HG02610 (cell line): ENCODE data around the gene GALNT14.

Experiments
- ATAC-seq: cut with Tn5 transposase; IDR thresholded peaks from one replicate; pipeline ENCODE4 v1.9.1; 2021; ENCODE audit warnings: mild to moderate bottlenecking, moderate library complexity; ENCODE audit not compliant: unreplicated experiment

Gene GALNT14

GRCh38 chr2:31088504-31089195 is 49.6 kb downstream of the GALNT14 start:
- no peak for ATAC-seq

GRCh38 chr2:31087491-31087890 is 50.7 kb downstream of the GALNT14 start:
- no peak for ATAC-seq

DNA sequence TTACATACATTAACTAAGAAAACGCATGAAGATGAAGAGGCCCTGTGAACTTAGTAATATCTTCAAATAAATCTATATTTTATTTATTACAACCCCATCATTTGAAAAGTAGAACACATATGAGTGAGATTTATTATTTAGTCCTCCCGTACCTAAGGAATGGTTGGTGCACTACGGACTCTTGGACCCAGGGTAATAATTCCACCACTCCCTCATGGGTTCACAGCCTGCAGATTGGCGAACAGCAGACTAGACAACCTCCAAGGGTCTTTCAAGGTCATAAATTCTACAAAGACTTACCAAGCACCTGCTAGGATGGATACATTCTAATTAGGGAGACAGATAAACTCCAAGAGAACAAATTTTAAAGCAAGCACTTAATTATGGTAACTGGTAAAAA is 51.6 kb downstream of the GALNT14 start:
- ATAC-seq, result no peak

- no peak for ATAC-seq
These were observed 54.8 kb downstream of the GALNT14 start for GRCh38 chr2:31083234-31083993.

- ATAC-seq, result no peak
These were observed 56.2 kb downstream of the GALNT14 start for GRCh38 chr2:31082002-31082401.

- no peak for ATAC-seq
These were observed 56.7 kb downstream of the GALNT14 start for GRCh38 chr2:31081492-31081891.

DNA sequence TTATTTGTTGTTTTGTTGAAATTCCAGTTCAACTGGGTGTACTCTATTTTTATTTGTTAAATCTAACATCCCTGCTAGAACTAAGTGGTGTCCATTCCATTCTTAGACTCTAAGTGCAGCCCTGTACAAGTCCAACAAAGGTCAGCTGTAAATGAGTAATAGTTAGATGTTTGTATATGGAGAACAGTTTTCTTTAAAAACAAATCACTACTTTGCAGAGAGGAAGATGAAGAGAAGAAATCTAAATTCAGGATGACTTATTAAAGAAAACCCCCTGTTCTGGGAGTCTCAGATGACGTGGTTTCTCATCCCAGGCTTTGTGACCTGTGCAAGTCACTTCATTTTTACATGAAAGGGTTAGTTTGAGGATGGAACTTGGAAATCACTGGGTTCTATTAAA is 57.9 kb downstream of the GALNT14 start:
- no peak for ATAC-seq

GRCh38 chr2:31079665-31080064 is 58.6 kb downstream of the GALNT14 start:
- no peak for ATAC-seq

GRCh38 chr2:31078579-31079105 is 59.6 kb downstream of the GALNT14 start:
- ATAC-seq, result no peak

DNA sequence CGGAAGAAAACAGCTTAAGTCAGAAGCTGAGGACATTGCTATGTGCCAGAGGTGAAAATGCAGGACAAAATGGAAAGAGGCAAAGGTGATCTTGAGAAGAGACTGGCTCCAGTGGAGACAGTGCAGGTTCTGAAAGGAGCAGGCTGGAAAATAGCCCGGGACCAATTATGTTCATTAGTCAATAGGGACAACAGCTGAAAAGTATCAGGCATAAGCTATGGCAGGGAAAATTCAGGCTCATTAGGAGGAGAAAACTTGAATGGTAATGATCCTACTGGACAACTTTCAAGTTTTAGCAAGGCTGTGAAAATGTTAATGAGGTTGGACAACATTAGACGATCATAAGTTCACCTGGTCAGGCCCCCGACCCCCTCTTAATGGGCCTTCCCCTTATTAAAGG is 60.2 kb downstream of the GALNT14 start:
- ATAC-seq, result no peak

DNA sequence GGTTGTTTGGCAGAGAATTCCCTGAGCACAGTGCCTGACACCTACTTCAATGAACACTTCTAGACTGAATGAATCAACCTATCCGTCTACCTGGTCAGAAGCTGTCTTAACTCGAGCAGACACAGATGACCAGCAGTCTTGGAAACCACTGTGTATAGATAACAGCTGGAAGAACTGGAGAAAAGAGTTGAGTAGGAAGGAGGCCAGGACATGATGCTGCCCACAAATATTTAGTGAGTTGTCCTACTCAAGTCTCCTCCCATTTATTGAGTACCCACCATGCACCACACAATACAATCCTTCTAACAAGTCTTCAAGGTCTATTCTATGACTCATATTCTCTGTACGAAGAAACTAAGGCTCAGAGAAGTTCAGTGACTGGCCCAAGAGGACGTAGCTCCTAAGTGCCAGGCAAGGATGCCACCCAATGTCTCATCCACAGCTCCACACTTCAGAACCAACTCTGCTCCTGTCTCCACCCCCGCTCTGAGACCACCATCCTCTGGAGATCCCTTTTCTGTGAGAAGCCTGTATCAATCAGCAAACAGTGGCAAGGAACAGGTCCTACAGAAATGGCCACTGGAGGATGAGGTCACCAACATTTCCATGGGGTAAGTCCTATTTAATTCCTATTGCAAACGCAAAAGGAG is 62.2 kb downstream of the GALNT14 start:
- no peak for ATAC-seq

DNA sequence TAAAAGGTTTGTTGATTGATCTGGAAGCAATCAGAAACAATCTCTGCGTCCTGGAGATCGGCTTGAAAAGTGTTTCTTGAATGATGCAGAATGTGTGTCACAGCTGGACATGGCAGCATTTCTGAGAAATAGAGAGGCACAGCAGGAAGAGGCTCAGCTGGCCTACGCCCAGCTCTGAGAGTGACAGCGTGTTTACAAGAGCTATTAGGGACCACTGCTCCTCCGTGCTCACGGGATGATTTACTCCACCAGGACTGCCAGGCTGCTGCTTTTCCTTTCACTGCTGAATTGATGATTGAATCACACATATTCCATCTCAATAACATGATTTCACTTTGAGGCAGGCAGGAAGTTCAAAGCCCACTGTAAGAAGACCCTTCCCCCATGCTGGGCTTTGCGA is 62.8 kb downstream of the GALNT14 start:
- ATAC-seq, result no peak

DNA sequence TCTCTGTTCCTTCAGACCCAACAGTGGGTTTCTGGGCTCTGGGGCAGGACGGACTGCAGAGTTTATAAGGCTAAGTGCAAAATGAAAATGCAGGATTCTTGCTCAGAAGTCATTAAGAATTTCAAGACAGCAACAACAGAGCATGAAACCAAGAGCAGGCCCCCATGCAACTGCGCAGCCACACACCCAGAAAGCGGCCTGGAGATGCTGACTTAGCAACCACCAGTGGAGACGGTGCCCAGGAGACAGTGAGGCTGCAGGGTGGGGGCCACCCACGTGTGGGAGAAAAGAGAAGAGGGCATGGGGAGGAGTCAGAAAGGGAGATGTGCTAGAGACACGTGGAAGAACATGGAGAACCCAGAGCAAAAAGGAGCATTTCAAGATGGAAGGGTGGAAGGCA is 66.5 kb downstream of the GALNT14 start:
- no peak for ATAC-seq

DNA sequence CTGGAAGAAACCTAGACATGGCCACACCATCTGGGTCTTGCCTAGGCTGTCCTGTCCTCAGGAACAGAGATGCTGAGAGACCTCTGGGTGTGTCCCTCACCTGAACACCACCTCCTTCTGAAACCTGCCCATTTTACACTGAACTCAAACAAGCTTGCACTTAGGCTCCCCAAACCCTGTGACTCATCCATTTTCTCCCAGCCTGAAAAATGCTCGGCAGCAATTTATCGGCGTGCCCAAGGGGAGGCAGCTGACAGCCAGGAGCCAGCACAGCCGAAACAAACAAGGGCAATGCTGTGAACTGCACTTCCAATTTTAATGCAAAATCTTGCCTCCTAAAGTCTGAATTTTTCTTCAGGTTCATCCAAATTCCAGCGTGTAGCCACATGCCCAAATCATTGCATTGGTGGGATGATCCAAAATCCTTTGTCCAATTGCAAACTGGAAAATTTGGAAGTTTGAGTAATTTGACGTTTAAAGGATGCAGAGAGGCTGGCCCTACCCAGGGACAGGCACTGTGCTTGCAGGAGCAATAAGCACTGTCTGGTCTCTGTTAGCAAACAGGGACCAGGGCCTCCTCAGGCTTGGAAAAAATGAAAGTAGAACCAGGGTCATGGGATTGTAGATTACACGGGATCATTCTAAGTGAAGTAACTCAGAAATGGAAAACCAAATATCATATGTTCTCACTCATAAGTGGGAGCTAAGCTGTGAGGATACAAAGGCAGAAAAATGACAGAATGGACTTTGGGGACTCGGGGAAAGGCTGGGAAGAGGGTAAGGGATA is 67.7 kb downstream of the GALNT14 start:
- no peak for ATAC-seq

- no peak for ATAC-seq
These were observed 68.5 kb downstream of the GALNT14 start for GRCh38 chr2:31069643-31070325.

- no peak for ATAC-seq
These were observed 71.0 kb downstream of the GALNT14 start for GRCh38 chr2:31067259-31067658.

DNA sequence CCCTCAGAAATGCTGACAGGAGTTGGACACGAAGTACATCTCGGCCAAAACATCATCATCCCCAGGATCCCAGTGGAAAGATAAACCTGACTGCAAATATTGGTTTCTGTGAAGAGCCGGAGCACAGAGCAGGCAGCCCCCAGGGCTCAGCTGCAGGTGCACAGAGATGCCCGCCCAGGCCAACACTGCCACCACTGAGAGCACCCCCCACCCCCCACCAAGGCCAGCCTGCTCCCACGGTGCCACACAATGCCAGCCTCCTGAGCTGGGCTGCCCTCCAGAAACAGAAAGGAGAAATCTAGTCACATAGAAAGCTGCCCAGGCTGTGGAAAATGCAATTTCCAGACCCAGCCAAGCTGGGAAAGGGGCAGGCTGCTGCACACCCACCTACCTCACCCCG is 71.7 kb downstream of the GALNT14 start:
- ATAC-seq, result no peak

- no peak for ATAC-seq
These were observed 72.2 kb downstream of the GALNT14 start for GRCh38 chr2:31066086-31066485.

DNA sequence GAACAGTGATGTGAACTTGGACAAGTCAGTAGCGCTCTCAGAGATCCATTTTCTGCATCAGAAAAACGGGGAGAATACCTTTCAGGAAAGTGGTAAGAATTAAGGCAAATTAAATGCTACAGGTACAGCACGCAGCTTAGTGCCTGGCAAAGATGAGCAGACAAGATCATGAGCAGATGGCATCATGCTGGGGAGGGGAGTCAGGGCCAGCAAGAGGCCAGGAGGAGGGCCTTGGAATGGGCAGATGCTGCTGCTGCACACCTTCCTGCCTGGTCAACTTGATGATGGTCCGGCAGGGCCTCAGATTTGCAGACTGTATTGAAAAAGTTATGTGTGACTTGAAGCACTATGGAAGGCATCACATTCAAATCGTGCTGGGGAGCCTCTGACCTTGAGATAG is 72.9 kb downstream of the GALNT14 start:
- no peak for ATAC-seq

GRCh38 chr2:31060397-31060796 is 77.8 kb downstream of the GALNT14 start:
- no peak for ATAC-seq
